VCaP (cell line): Measurements from ENCODE around the gene DNAH8.

Source experiments
- H3K27ac ChIP-seq: fragments of 450-650 bp; 2 replicates; pipeline ENCODE4 v1.5.1; 2017
- CTCF ChIP-seq: fragments of 450-650 bp; conservative IDR thresholded peaks from 2 replicates; pipeline ENCODE4 v1.5.1; 2017; ENCODE audit warnings: mild to moderate bottlenecking, moderate library complexity

The DNAH8 gene

GRCh38 chr6:38702558-38703397 lies 12.3 kb upstream of the DNAH8 start, which contains the start of gene GLO1:
Gene GLO1, minus strand, starts transcription at chr6:38703145. Its CDS starts 91 bp downstream, at chr6:38703054.
- no peak for TF ChIP-seq CTCF
- peak within 1 kb of the TSS; percentile 83 for H3K27ac ChIP-seq

- H3K27ac ChIP-seq, result no peak overlapping the region
- TF ChIP-seq CTCF, result no peak
Measured at GRCh38 chr6:38703949-38704590, 11.0 kb upstream of the DNAH8 start.

- no peak for TF ChIP-seq CTCF
- H3K27ac ChIP-seq, result no peak overlapping the region
Measured at GRCh38 chr6:38705924-38706323, 9.2 kb upstream of the DNAH8 start.

- H3K27ac ChIP-seq, result no peak overlapping the region
- TF ChIP-seq CTCF, result peak; percentile 31
Measured at GRCh38 chr6:38708496-38708895, 6.6 kb upstream of the DNAH8 start.

- no peak for TF ChIP-seq CTCF
- H3K27ac ChIP-seq, result no peak overlapping the region
Measured at GRCh38 chr6:38713812-38714211, 1.3 kb upstream of the DNAH8 start.

GRCh38 chr6:38714239-38715015 lies 684 bp upstream of the DNAH8 start:
- no peak for TF ChIP-seq CTCF
- H3K27ac ChIP-seq, result no peak overlapping the region

- no peak for TF ChIP-seq CTCF
Measured at GRCh38 chr6:38716825-38717224, 1.7 kb downstream of the DNAH8 start.

More at GRCh38 chr6:38716825-38717224, 1.7 kb downstream of the DNAH8 start:
- no peak overlapping the region for H3K27ac ChIP-seq
